Loucy (cell line): ENCODE measurements around the gene PPIP5K1.
"Not testable (repeated sequence)": the region's sequence is repeated elsewhere in the genome, so short reads cannot be mapped to it uniquely, and the experiment has no call there.

Source experiments
- H2AFZ ChIP-seq: fragments of 200-600 bp; sonication (generic); 2 replicates; pipeline ENCODE4 v1.6.0; 2016; ENCODE audit warnings: antibody characterized with exemption, mild to moderate bottlenecking, low read length, moderate library complexity
- H3F3A ChIP-seq: fragments of 200-600 bp; 2 replicates; pipeline ENCODE4 v1.6.0; 2016; ENCODE audit warnings: antibody characterized with exemption, low read depth, mild to moderate bottlenecking
- H3K27me3 ChIP-seq: fragments of 200-600 bp; sonication (generic); 2 replicates; pipeline ENCODE4 v1.6.1; 2014; ENCODE audit warnings: low read length, mild to moderate bottlenecking; ENCODE audit not compliant: insufficient read depth, poor library complexity, severe bottlenecking
- H3K36me3 ChIP-seq: fragments of 200-600 bp; sonication (generic); 2 replicates; pipeline ENCODE4 v1.6.1; 2016; ENCODE audit warnings: low read length; ENCODE audit not compliant: insufficient read depth
- H3K4me1 ChIP-seq: fragments of 200-600 bp; sonication (generic); 2 replicates; pipeline ENCODE4 v1.5.1; 2014; ENCODE audit warnings: low read length, mild to moderate bottlenecking; ENCODE audit not compliant: insufficient read depth, poor library complexity, severe bottlenecking
- H3K4me2 ChIP-seq: fragments of 200-600 bp; sonication (generic); 2 replicates; pipeline ENCODE4 v1.6.0; 2014; ENCODE audit warnings: antibody characterized with exemption, low read length, low read depth, mild to moderate bottlenecking; ENCODE audit not compliant: poor library complexity, severe bottlenecking
- H3K4me3 ChIP-seq: fragments of 200-600 bp; sonication (generic); 2 replicates; pipeline ENCODE4 v1.5.1; 2014; ENCODE audit warnings: low read length, mild to moderate bottlenecking, mixed read lengths; ENCODE audit not compliant: poor library complexity, severe bottlenecking
- H3K79me2 ChIP-seq: fragments of 200-600 bp; sonication (generic); 2 replicates; pipeline ENCODE4 v1.6.1; 2014; ENCODE audit warnings: low read length; ENCODE audit not compliant: insufficient read depth
- H3K9ac ChIP-seq: fragments of 200-600 bp; sonication (generic); 2 replicates; pipeline ENCODE4 v1.6.0; 2014; ENCODE audit warnings: mild to moderate bottlenecking, low read depth, low read length, moderate library complexity; ENCODE audit not compliant: poor library complexity, severe bottlenecking
- H3K9me2 ChIP-seq: fragments of 200-600 bp; sonication (generic); replicated peaks from 2 replicates; pipeline ENCODE4 v1.6.1; 2016; ENCODE audit warnings: low read depth, low read length, mixed read lengths
- H3K9me3 ChIP-seq: fragments of 200-600 bp; sonication (generic); 2 replicates; pipeline ENCODE4 v1.6.1; 2014; ENCODE audit warnings: mild to moderate bottlenecking, antibody characterized with exemption, low read length, low read depth; ENCODE audit not compliant: insufficient read depth
- H4K20me1 ChIP-seq: fragments of 200-600 bp; sonication (generic); 2 replicates; pipeline ENCODE4 v1.6.0; 2014; ENCODE audit warnings: antibody characterized with exemption, low read length, mild to moderate bottlenecking; ENCODE audit not compliant: insufficient read depth, poor library complexity, severe bottlenecking
- CTCF ChIP-seq: fragments of 200-600 bp; sonication (generic); conservative IDR thresholded peaks from 2 replicates; pipeline ENCODE4 v1.5.1; 2014; ENCODE audit warnings: mild to moderate bottlenecking, antibody characterized with exemption, low read length
- EZH2phosphoT487 ChIP-seq: fragments of 200-600 bp; IDR thresholded peaks from 2 replicates; pipeline ENCODE4 v1.6.1; 2018; ENCODE audit warnings: antibody characterized with exemption, mild to moderate bottlenecking, moderate library complexity, borderline replicate concordance

The PPIP5K1 gene

DNA sequence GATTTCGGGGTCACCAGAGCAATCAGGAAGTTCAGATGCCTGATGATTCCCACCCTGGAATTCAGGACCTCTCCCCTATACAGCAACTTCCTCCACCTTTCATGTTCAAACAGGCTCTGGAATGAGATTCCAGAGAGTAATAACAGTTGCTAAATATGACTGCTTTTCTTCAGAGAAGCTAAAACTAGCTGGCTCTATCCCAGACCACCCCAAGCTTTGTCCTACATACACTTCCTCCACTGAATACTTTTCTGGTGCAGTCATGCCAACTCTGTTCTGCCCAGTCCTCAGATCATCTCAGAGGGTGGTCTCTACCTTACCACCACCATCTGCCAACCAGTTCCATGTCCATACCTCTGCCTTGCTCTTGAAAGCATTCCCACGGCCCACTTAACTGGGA lies 23.4 kb downstream of the PPIP5K1 start:
- not testable (repeated sequence) for H3K9ac ChIP-seq, H3F3A ChIP-seq, H3K4me3 ChIP-seq, H3K27me3 ChIP-seq, H3K9me2 ChIP-seq, H3K9me3 ChIP-seq, H3K36me3 ChIP-seq, H2AFZ ChIP-seq, H3K79me2 ChIP-seq, H3K4me1 ChIP-seq, H3K4me2 ChIP-seq, H4K20me1 ChIP-seq

DNA sequence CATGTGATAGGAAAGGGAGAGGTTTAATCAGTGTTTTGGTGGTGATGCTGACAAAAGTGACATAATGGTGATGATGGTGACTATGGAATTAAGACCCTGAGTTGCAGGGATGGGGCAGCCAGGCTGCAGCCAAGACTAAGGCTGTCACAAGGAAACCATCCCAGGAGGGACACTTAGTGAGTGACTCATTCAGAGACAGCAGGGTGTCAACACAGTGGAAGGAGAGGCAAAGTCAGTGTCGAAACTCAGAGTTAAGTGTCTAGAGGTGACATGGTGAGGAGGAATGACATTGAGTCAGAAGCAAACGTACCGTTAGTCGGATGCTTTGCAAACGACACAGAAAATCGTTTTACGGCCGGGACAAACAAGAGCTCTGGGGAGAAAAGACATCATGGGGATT lies 26.2 kb downstream of the PPIP5K1 start:
- H3F3A ChIP-seq, H3K79me2 ChIP-seq, H3K9me2 ChIP-seq, H3K27me3 ChIP-seq, H4K20me1 ChIP-seq, H3K4me1 ChIP-seq, H3K9me3 ChIP-seq, H2AFZ ChIP-seq, H3K9ac ChIP-seq, H3K36me3 ChIP-seq, H3K4me3 ChIP-seq, H3K4me2 ChIP-seq: not testable (repeated sequence)

DNA sequence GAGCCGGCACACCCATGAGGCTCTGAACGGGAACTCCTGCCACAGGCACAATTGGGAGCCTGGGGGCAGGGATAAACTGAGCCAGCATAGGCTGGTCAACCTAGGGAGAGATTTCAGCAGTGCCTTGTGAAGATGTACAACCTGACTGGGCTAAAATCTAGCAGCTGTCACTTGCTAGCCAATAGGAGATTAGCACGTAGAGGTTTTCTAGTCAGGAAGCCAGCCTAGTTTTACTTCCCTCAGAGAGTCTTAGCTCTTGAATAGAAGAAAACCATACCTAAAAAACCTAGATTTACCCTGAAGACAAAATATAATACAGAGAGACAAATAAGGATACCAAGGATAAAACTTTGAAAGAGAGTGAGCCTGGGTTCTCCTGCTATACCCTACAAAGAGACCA lies 27.3 kb downstream of the PPIP5K1 start:
- H3K9me3 ChIP-seq, H2AFZ ChIP-seq, H4K20me1 ChIP-seq, H3K27me3 ChIP-seq, H3F3A ChIP-seq, H3K4me3 ChIP-seq, H3K4me1 ChIP-seq, H3K9ac ChIP-seq, H3K79me2 ChIP-seq, H3K9me2 ChIP-seq, H3K36me3 ChIP-seq, H3K4me2 ChIP-seq: not testable (repeated sequence)

DNA sequence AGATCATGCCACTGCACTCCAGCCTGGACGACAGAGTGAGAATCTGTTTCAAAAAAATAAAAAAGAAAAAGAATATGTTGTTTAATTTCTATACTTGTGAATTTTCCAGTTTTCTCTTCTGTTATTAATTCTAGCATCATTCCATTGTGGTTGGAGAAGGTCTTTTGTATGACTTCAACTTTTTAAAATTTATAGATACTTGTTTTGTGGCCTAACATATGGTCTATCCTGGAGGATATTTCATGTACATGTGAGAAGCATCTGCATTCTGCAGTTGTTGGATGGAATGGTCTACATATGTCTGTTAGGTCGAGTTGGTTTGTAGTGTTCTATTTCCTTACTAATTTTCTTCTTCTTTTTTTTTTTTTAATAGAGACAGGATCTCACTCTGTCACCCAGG lies 37.0 kb downstream of the PPIP5K1 start:
- Histone ChIP-seq H3K9me3 (no peaks in the 10 kb centered on the region), H3K9ac (no peak overlapping the region), H3K4me3 (no peak overlapping the region), H3K9me2 (no peaks in the 10 kb centered on the region), H3K4me1 (no peaks in the 10 kb centered on the region), H2AFZ (no peak overlapping the region), H3F3A (no peaks in the 10 kb centered on the region), H4K20me1 (no peaks in the 10 kb centered on the region), H3K79me2 (no peaks in the 10 kb centered on the region), H3K27me3 (no peaks in the 10 kb centered on the region), H3K36me3 (no peaks in the 10 kb centered on the region), H3K4me2 (no peak overlapping the region)
- no peak for TF ChIP-seq CTCF

- no peaks in the 10 kb centered on the region for H3K79me2 ChIP-seq
- H4K20me1 ChIP-seq: no peaks in the 10 kb centered on the region
- no peaks in the 10 kb centered on the region for H3K27me3 ChIP-seq
- H3K4me3 ChIP-seq: no peak overlapping the region
- no peak overlapping the region for H3K9ac ChIP-seq
- no peak overlapping the region for H2AFZ ChIP-seq
- H3K4me1 ChIP-seq: no peaks in the 10 kb centered on the region
- no peaks in the 10 kb centered on the region for H3K9me2 ChIP-seq
- H3K9me3 ChIP-seq: no peaks in the 10 kb centered on the region
- H3K36me3 ChIP-seq: peaks cover 5% of the 10 kb centered on the region; the same call in 1 of the 2 replicates
- H3K4me2 ChIP-seq: no peak overlapping the region
- no peaks in the 10 kb centered on the region for H3F3A ChIP-seq
- TF ChIP-seq CTCF (no peak), EZH2phosphoT487 (no peak)
Observed at GRCh38 chr15:43552256-43552655, 37.8 kb downstream of the PPIP5K1 start.
